ENCODE data around the gene OSCP1.
A peak's percentile ranks its signal among the peaks of the same experiment; 100 is the strongest.

The OSCP1 gene

DNA sequence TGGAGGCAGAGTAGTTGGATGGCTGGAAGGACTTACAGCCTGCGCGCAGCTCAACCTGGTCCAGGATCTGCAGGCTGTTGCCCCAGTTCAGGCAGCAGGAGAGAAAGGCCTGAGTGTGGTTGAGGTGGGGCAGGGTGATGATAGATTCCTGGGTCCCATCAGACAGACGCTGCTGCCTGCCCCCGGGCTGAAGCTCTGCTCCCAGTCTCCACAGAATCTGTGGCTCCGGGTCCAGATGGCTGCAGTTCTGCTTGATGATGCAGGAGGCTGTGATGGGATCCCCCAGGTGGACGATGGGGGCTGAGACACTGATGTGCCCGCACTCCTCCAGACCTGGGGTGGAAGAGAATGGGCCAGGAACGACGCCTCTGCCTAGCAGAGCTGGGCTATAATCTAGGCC is 25.1 kb upstream of the OSCP1 start:
- DNase-seq (ENCODE audit: low read depth): no peak

DNA sequence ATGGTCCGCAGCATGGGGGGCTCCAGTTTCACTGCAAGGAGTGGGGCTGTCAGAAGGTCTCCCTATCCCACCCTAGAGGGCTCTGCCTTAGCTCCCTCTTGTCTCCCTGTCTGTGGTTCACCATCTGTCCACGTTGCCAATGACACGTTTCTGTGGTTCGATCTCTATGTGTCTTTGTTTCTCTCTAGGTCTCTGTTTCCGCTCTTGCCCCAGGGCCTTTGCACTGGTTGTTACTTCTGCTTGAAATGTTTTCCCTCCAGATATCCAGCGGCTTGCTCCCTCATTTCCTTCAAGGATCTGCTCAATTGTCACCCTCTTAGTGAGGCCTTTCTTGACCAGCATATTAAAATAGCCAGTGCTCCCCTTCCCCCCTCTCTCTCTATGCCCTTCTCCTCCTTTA is 22.4 kb upstream of the OSCP1 start:
- no peak for DNase-seq (ENCODE audit: low read depth)

DNA sequence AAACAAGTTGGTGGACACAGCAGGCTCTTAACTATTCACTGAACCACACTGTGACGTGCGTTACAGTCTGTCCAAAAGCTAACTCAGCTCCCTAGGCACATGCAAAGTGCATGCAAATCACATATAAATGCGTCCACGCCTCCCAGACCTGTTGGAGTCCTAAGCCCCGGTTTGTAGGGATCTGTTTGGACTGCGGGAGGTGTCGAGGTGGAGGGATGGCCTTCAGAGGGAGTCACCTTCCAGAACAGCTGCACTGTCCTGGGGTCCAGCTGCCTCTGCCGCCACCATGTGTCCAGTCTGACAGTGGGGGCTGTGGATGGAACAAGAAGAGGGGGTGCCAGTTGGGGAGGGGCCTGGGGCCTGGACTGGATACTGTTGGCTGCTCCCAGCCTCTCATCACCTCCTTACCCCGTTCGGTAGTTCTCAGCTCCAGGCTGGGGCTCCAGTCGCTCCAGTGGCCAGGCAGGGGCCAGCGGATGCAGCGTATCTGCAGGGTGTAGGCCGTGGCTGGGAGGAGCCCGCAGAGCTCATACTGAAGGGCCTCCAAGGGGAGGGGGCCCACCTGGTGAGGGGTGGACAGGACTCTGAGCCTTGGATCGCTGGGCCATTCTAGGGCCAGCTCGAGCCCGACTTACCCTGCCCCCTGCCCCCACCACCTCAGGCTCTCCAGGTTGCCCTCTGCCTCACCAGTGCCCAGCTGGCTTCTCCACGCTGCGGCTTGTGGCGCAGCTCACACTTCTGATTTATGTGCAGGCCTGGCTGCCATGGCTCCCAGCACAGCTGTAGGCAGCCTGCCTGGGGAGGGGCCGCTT is 21.8 kb upstream of the OSCP1 start:
- no peak for DNase-seq (ENCODE audit: low read depth)

DNA sequence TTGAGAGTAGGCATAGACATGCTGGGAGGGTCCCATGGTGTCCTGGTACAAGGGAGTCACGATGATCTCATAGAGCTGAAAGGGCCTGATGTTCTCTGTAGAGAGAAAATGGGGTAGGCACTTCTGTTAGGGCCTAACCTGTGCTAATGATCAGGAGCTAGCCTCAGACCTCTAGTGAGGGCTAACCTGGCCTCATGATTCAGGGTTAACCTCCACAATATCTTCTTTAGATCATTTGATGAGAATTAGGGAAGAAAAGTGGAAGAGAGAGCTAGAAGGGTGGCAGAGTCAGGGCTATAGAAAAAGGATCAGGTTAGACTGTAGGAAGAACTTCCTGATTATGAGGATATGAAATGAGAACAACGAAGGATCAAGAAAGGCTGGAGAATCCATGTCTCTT is 18.9 kb upstream of the OSCP1 start:
- no peak for DNase-seq (ENCODE audit: low read depth)

DNA sequence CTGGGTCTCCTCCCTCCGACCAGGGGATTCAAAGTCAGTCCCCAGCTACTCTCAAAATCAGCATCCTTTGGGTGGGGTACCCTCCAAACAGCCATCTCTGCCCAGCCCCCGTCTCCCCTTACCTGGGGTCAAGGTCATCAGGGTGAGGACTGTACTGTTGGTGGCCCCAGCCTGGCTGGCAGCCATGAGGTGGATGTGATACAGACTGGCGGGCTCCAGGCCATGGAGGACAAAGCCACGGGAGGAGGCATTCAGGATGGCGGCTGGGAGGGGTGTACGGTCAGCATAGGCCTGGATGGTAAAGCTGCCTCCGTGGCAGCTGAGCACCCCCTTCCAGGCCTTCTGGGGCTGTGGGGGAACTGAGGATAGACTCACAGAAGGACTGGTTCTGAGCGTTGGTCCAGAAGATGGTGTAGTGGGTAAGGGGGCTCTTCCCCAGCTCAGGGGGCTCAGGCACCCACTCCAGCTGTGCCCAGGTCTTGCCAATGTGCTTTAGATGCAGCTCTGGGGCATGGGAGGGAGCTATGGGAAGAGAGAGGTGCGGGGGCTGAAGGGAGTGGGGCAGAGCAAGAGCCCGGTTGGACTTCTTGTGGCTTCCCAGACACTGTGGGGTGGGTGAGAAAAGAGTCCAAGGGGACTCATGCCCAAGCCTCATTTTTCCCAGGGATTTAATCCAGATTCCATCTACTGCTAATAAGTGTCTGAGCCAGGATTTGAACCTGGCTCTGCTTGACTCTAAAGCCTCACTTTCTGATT is 17.6 kb upstream of the OSCP1 start:
- no peak for DNase-seq (ENCODE audit: low read depth)

DNA sequence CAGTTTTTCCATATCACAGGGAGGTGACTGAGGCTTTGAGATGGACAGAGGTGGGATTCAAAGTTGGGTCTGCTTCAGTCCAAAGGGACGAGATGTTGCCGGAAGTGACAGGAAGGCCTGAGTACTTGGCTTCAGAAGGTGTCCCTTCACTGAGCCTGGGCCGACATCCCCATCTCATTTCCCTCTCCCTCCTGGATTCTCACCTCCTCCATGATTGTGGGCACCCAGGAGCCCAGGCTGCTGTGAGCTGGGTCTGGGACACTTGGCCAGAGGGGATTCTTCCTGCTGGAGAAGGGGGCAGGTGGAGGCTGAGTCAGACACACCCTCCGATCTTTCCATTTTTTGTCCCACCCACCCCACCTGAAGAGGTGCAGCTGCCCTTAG is 16.8 kb upstream of the OSCP1 start:
- DNase-seq (ENCODE audit: low read depth): no peak

DNA sequence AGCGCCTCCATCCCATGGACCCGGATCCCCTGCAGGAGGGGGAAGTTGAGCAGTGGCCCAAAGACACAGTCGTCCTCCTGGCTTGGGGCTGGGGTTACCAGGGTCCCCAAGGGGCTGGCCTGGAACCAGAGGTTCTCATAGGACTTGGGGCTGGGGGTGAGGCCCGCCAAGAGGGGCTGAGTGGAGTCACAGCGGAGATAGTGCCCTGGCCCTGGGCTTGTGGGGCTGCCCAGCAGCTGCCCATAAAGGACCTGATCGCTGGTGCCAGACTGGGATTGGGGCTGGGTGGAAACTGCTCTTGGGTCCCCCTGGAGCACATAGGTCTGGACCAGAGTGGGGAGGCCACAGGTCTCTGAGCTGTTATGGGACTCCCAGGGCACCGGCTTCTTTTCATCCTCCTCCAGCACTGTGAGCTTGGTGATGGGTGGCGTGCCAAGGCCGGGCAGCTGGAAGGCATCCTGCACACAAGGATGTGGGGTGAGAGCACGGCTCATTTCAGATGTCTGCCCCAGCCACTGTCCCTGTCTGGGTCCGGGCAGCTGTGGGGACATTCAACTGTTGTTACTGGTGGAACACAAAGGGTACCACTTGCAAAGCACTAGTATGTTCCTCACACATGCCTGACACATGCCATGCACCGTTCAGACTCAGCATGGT is 16.2 kb upstream of the OSCP1 start:
- DNase-seq (ENCODE audit: low read depth): no peak

DNA sequence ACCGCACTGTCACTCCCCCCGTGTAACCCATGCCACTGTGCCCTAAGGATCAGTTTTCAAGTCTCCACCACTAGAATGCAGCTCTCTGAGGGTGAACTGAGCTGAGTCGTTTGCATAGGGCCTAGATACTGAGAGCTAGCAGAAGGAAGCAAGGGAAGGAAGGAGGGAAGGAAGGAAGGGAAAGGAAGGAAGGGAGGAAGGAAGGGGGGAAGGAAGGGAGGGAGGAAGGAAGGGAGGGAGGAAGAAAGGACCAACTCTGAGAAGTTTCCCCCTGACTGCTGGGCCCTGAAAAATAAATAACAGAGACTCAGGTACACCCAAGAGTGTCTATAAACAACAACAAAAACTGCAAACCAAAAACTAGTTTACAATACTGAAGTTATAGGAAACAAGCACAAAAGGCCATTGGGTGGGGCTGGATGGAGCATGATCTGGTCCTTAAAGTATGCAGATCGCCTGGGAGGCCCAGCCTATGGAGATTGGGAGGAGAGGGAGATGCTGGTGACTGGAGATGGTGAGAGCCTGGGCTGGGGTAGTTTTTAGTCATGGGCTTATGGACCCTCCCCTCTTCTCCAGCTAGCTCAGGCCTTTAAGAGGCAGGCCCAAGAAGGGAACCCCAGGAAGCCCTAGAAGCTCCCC is 15.6 kb upstream of the OSCP1 start:
- DNase-seq (ENCODE audit: low read depth): no peak

DNA sequence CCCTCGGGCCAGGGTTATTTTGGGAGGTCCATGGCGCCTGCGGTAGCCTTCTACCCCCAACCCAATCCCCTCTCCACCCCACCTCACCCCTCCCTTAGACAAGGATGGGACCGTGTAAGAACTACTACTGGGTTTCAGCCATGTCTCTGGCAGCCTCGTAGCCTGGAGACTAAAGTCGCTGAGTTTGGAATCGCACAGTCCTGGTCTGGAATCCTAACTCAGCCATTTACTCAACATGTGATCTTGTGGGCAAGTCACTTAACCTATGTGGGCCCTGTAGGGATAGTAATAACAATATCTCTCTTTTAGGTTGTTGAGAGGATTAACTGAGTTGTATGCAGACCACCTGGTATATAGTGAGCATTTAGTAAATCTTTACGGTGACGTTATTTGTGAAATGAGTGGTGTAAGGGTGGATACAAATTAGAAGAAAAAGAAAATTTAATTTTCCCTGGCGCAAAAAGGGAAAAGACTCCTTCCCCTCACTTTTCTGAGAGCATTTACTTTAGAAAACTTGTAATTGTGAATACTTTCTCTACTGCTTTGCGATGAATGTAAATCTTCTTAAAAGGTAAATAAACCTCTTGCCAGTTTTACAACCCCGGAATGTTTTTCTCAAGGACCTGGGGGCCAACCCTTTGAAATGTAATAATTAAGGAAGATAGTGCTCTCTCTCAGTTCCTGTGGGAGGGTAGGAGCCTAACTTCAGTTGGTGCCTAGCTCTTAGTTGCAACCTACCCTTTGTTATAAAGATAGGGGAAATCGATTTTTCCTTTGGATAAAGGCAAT is 14.5 kb upstream of the OSCP1 start:
- no peak for DNase-seq (ENCODE audit: low read depth)

DNA sequence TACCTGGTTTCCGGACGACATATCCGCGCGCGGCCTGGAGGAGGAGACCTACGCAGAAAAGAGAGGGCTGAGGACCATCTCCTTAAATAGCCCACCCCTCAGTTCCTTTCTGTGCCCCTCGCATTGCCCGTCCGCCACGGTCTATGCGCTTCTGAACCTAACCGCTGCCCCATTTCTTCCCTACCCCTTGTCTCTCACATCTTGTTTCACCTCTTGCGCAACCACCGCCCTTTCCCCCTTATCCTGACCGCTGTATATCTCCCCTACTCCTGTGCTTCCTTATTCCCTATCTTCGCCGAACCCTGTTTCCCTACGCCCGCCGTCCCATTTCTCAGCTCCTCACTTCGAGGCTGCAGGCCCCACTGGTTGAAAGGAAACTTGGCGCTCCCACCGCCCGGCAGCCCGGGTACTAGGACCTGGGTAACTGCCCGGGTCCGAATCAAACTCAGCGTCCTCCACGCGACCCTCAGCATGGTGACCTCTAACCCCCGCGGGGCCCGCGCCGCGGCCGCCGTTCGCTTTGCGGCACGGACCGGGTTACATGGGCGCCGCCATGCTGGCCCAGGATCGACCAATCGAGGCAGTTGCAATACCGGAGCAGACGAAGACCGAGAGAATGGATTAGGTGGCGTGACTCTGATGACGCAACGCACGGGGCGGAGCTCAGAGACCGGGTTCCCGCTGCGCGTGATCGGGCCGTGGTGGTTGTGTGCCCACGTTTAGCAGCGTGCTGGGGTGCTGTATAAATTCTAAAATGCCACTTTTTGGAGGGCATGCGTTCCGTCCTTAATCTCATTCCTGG is 13.8 kb upstream of the OSCP1 start, which contains the start of gene MRPS15:
TSS of gene MRPS15 (minus strand) at position 582 of the 802 bp plus-strand sequence. CDS start at position 473, 109 bp downstream.
- DNase-seq (ENCODE audit: low read depth): peak; percentile 90

DNA sequence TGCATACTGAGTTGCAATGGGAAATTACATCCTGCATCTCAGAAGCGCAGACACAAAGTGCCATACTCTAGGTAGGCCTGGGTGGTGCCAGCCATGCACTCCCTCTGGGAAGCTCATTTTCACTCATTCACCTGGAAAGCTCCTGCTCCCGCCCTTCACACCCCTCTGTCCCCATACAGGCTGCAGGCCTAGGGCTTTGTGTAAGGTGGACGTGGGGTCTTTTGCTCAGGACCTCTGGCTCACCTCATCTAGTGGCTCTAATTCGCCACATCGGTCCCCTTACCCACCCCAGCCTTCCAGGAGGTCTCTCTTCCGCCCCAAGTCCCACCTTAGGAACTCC is 13.2 kb upstream of the OSCP1 start:
- no peak for DNase-seq (ENCODE audit: low read depth)

DNA sequence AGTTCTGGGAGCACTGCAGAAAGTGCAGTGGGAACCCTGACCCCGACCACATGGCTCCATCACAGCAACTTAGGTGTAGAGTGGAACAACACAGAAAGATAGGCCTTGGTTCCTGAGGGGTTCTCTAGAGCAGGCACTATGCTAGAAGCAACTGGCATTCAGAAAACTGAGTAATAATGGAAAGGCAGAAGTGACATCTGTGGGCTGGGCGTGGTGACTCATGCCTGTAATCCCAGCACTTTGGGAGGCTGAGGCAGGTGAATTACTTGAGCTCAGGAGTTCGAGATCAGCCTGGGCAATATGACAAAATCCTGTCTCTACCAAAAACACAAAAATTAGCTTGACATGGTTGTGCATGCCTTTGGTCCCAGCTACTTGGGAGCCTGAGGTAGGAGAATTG is 8.7 kb upstream of the OSCP1 start:
- DNase-seq (ENCODE audit: low read depth): no peak

DNA sequence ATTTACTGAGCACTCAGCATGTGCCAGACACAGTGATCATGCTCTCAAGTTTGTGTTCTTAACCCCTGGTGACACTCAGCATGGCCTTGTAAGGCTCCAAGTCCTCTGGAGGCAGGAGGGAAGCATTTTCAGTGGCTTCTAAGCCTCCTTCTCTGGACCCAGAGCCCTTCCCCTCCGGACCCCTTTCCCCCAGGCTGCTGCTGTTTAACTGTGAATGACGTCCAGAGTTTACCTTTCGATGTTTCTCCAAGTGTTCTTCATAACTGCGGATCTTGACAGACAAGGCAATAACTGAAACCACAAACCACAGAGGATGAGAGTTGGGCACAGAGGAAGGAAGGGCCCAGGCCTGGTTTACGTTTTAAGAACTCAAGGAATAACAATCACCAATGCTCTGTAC is 7.4 kb upstream of the OSCP1 start:
- no peak for DNase-seq (ENCODE audit: low read depth)

DNA sequence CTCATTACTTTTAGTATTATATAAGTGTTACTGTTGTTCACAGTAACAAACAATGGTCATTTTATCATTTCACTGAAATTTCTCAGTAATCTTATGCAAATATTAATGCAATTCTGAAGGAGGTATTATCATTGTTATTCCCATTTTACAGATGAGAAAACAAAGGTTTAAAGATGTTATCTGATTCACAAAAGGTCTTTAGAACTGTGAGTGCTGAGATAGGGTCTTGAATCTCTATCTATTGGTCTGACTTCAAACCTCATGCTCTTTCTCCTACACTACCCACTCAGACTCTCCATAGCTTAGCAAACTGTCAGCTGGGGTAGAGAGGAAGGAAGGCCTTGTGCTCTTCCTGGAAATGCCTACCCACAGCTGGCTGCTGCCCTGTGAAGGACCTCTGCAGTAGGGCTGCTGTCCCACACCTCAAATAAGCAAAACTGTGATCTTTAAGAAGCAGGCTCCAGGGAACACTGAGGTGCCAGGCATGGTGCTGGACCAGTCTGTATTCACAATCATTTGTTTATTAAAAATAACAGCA is 6.2 kb upstream of the OSCP1 start:
- DNase-seq (ENCODE audit: low read depth): no peak

DNA sequence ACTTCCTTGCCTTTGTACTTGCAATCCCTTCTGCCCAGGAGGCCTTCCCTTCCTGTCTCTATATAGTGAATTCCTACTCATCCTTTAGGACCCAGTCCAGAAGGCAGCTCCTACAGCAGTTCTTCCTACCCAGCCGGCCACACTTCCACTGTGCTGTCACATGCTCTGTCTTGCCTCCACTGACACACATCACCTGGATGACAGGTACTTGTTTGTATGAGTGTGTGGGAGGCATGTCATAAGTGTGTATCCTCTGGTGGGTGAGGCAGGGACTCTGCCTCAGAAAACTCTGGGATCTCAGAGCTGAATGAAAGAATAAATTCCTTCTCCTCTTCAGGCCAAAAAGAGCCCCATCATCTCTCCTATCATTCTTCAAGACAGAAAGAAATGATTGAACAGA is 5.1 kb upstream of the OSCP1 start:
- no peak for DNase-seq (ENCODE audit: low read depth)

DNA sequence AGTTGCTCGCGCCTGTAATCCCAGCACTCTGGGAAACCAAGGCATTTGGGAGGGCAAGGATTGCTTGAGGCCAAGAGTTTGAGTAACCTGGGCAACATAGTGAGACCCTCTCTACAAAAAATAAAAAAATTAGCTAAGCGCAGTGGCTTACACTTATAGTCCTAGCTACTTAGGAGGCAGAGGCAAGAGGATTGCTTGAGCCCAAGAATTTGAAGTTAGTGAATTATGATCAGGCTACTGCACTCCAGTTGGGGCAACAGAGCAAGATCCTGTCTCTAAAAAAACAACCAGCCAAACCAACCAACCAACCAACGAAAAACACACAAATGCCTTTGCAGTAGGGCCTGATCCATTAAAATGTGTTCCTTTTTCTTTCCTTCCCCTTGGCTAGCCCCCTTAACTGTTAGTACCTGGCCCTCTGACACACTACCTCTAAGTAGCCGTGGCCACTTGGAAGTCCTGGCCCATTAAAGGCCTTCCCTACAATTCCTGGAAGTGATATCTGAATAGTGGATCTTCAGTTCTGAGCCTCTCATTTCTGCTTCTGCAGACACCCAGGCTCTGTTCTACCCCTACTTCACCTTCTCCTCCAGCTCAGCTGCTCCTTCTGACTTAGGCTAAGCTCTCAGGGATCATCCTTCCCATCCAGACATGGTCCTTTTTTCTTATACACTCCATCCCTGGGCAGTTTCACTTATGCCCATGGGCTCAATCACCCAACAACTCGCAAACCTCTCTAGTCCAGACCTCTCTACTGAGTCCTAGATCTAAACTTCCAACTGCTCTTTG is 3.5 kb upstream of the OSCP1 start:
- DNase-seq (ENCODE audit: low read depth): no peak

DNA sequence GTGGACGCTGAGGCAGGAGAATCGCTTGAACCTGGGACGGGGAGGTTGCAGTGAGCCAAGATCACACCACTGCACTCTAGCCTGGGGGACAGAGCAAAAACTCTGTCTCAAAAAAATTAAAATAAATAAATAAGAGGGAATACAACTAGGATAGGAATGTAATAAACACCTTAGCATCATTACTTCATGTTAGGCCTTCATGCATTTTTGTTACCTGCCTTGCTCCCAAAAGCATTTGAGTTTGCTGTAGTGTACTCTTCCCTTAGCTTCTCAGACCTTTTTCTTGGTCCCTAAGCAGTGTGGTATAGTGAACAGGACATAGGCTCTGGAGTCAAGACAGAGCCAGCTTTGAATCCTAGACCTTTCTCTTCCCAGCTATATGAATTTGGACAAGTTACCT is 2.8 kb upstream of the OSCP1 start:
- DNase-seq (ENCODE audit: low read depth): no peak

DNA sequence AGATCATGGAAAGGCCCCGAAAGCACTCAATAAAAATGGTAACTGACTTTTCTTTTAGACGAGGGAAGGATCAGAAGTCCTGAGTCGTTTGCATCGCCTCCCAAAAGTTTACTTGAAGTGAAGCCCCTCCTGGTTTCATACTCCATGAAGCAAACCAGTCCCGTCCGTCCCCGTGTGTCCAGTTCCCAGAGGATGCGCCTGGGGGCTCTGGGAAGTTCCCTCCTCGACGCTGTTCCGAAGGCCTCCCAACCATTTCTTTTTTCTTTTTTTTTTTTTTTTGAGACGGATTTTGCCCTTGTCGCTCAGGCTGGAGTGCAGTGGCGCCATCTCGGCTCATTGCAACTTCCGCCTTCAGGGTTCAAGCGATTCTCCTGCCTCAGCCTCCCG is 661 bp upstream of the OSCP1 start:
- no peak for DNase-seq (ENCODE audit: low read depth)

DNA sequence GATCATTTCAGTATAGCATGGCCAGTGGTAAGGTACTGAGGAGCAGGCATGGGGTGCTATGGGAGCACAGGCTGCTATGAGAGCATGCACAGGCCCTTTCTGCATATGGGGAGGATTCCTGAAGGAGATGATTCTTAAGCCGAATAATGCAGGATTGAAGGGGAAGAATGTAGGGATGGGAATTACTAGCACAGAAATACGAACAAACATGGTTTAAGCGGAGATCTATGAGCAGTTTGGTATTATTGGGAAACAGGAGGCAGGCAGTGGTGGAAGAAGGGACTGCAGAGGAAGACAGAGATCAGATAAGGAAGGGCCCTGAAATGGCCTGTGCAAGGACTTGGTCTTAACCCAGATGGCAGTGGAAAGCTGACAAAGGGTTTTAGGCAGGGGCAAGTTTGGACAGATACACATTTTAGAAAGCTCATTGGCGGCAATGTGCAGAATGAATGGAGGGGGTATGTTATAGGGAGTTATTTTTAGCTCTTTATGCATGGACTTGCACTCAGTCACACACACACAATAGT is 1.7 kb downstream of the OSCP1 start:
- DNase-seq (ENCODE audit: low read depth): no peak

DNA sequence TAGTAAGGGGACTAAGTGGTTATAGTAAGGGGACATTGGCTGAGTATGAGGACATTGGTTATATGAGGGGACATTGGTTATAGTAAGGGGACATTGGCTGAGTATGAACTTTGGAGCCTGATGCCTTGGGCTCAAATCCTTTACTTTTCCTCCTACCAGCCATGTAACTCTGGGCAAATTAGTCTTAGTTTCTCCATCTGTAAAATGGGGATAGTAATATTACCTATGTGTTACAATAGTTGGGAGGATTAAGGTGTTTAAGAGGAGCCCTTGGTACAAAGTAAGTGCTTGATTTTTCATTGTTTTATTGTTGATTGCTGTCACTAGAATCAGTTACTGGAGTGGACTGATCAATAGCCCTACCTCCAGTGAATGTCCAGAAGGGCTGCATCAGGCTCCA is 2.8 kb downstream of the OSCP1 start:
- DNase-seq (ENCODE audit: low read depth): no peak
